H1 (cell line): ENCODE measurements around the gene BIVM. TPM values are rescaled to one million over a fixed set of nuclear protein-coding genes. Genes with fewer than 3 reads are reported as not detected.

ENCODE experiments used
- CTCF ChIA-PET: fragments of 300-600 bp; sonication (Branson Sonifier 250); formaldehyde crosslinking; loops from one replicate; lab custom pipeline; 2021; ENCODE audit not compliant: partially characterized antibody; lab: Charles Lee
- POLR2A ChIA-PET: fragments of 300-600 bp; sonication (Branson Sonifier 250); formaldehyde crosslinking; loops from one replicate; lab custom pipeline; 2021; ENCODE audit warnings: inconsistent platforms; ENCODE audit not compliant: partially characterized antibody; lab: Charles Lee
- DNase-seq, 2 experiments: peaks; one replicate each; pipeline versions ENCODE4 v3.0.0 to v3.0.0-alpha.2; 2010 to 2022; ENCODE audit warnings: low spot score in 2 of 2, low read depth in 1 of 2, mixed read lengths in 1 of 2
- FAIRE-seq: peaks from 2 replicates; lab custom pipeline; 2011; peaks lifted over from hg19 to GRCh38; lab: Jason Lieb, UNC
- H2AFZ ChIP-seq: 2 replicates; pipeline ENCODE4 v1.8.1; 2012; ENCODE audit warnings: low read length, inconsistent platforms
- H2AK5ac ChIP-seq: 2 replicates; pipeline ENCODE4 v1.6.1; 2013; ENCODE audit warnings: low read depth, low read length
- H2BK120ac ChIP-seq: replicated peaks from 2 replicates; pipeline ENCODE3; 2013; ENCODE audit warnings: low read depth, low read length, inconsistent platforms
- H2BK12ac ChIP-seq: 2 replicates; pipeline ENCODE4 v1.6.1; 2013; ENCODE audit warnings: low read depth, low read length
- H2BK15ac ChIP-seq: 2 replicates; pipeline ENCODE4 v1.6.1; 2013; ENCODE audit warnings: low read length
- H2BK20ac ChIP-seq: 2 replicates; pipeline ENCODE4 v1.6.1; 2013; ENCODE audit warnings: low read length
- H2BK5ac ChIP-seq: 2 replicates; pipeline ENCODE4 v1.6.1; 2013; ENCODE audit warnings: low read depth, low read length
- H3K14ac ChIP-seq: 2 replicates; pipeline ENCODE4 v1.6.1; 2013; ENCODE audit warnings: inconsistent platforms; ENCODE audit not compliant: insufficient read length
- H3K18ac ChIP-seq: 2 replicates; pipeline ENCODE4 v1.6.1; 2013; ENCODE audit warnings: low read length; ENCODE audit errors: extremely low read depth
- H3K23ac ChIP-seq: 2 replicates; pipeline ENCODE4 v1.6.1; 2013; ENCODE audit warnings: inconsistent platforms; ENCODE audit not compliant: insufficient read length
- H3K23me2 ChIP-seq: 2 replicates; pipeline ENCODE4 v1.6.1; 2013; ENCODE audit warnings: low read depth, low read length
- H3K27ac ChIP-seq: 2 replicates; pipeline ENCODE4 v1.6.1; 2011; ENCODE audit warnings: low read depth, low read length, inconsistent platforms
- H3K27me3 ChIP-seq, 4 experiments: replicated peaks in 1 of 4; 1 replicate in 1 of 4; 2 replicates in 3 of 4; pipeline versions ENCODE4 v1.6.1 to v1.8.1; 2011 to 2013; ENCODE audit warnings: low read length in 3 of 4, mild to moderate bottlenecking in 3 of 4, inconsistent platforms in 2 of 4, mixed read lengths in 2 of 4, moderate library complexity in 1 of 4; ENCODE audit not compliant: control insufficient read depth in 3 of 4, insufficient read depth in 3 of 4; ENCODE audit errors: extremely low read depth in 1 of 4
- H3K36me3 ChIP-seq, 4 experiments: 2 replicates each; pipeline versions ENCODE4 v1.6.1 to v1.8.1; 2011 to 2013; ENCODE audit warnings: mild to moderate bottlenecking in 4 of 4, low read length in 3 of 4, moderate library complexity in 2 of 4, control low read depth in 1 of 4, inconsistent platforms in 1 of 4; ENCODE audit not compliant: insufficient read depth in 4 of 4, control insufficient read depth in 2 of 4
- H3K4ac ChIP-seq: replicated peaks from 2 replicates; pipeline ENCODE3; 2013; ENCODE audit warnings: low read length, low read depth, mixed read lengths, inconsistent platforms; ENCODE audit not compliant: insufficient read length
- H3K4me1 ChIP-seq, 4 experiments: replicated peaks in 1 of 4; 1 replicate in 1 of 4; 2 replicates in 3 of 4; pipeline versions ENCODE4 v1.6.1 to v1.8.1; 2011 to 2013; ENCODE audit warnings: low read length in 3 of 4, inconsistent platforms in 2 of 4, mixed read lengths in 1 of 4; ENCODE audit not compliant: insufficient read depth in 4 of 4, control insufficient read depth in 3 of 4
- H3K4me2 ChIP-seq, 2 experiments: 2 replicates each; pipeline versions ENCODE4 v1.6.1 to v1.8.1; 2011 to 2013; ENCODE audit warnings: low read depth in 2 of 2, low read length in 2 of 2, control low read depth in 1 of 2, inconsistent platforms in 1 of 2, mild to moderate bottlenecking in 1 of 2; ENCODE audit not compliant: insufficient read depth in 1 of 2
- H3K4me3 ChIP-seq, 4 experiments: fragments of 200-600, 300-600 bp in 1 of 4; sonication (generic), shearing (Covaris generic), sonication (Bioruptor Twin) in 1 of 4; 2 replicates each; pipeline versions ENCODE4 v1.5.1 to v1.8.1; 2011 to 2016; ENCODE audit warnings: low read length in 4 of 4, low read depth in 3 of 4, control low read depth in 2 of 4, inconsistent platforms in 2 of 4, mild to moderate bottlenecking in 2 of 4, mixed read lengths in 1 of 4, moderate library complexity in 1 of 4; ENCODE audit not compliant: insufficient read depth in 2 of 4; ENCODE audit errors: extremely low read depth in 1 of 4
- H3K56ac ChIP-seq: replicated peaks from 2 replicates; pipeline ENCODE3; 2013; ENCODE audit warnings: low read depth, mild to moderate bottlenecking, mixed read lengths, low read length, inconsistent platforms; ENCODE audit not compliant: insufficient read length
- H3K79me1 ChIP-seq: 2 replicates; pipeline ENCODE4 v1.6.1; 2013; ENCODE audit warnings: low read depth, low read length, control low read depth
- H3K79me2 ChIP-seq, 2 experiments: 2 replicates each; pipeline versions ENCODE4 v1.6.1 to v1.8.1; 2012 to 2013; ENCODE audit warnings: low read length in 2 of 2, mild to moderate bottlenecking in 2 of 2, inconsistent platforms in 1 of 2; ENCODE audit not compliant: insufficient read depth in 2 of 2, control insufficient read depth in 1 of 2
- H3K9ac ChIP-seq, 4 experiments: replicated peaks in 1 of 4; 1 replicate in 1 of 4; 2 replicates in 3 of 4; pipeline versions ENCODE4 v1.6.1 to v1.8.1; 2011 to 2013; ENCODE audit warnings: low read depth in 3 of 4, low read length in 3 of 4, control low read depth in 2 of 4, mild to moderate bottlenecking in 2 of 4, moderate library complexity in 2 of 4, inconsistent platforms in 1 of 4; ENCODE audit errors: extremely low read depth in 1 of 4
- H3K9me3 ChIP-seq, 2 experiments: 2 replicates each; pipeline versions ENCODE4 v1.6.1 to v1.8.1; 2012 to 2013; ENCODE audit warnings: mild to moderate bottlenecking in 2 of 2, moderate library complexity in 2 of 2, control low read depth in 1 of 2, inconsistent platforms in 1 of 2, low read depth in 1 of 2, low read length in 1 of 2, mixed read lengths in 1 of 2; ENCODE audit not compliant: insufficient read depth in 2 of 2
- H4K20me1 ChIP-seq, 2 experiments: replicated peaks in 1 of 2; 2 replicates each; pipeline versions ENCODE3 to v1.8.1; 2011 to 2013; ENCODE audit warnings: inconsistent platforms in 2 of 2, low read length in 2 of 2, mild to moderate bottlenecking in 1 of 2; ENCODE audit not compliant: insufficient read depth in 2 of 2, control insufficient read depth in 1 of 2
- H4K5ac ChIP-seq: 2 replicates; pipeline ENCODE4 v1.6.1; 2013; ENCODE audit warnings: low read length, low read depth, mixed read lengths, inconsistent platforms; ENCODE audit not compliant: insufficient read length
- H4K8ac ChIP-seq: 2 replicates; pipeline ENCODE4 v1.8.0; 2013; ENCODE audit warnings: mild to moderate bottlenecking, moderate library complexity, low read length, inconsistent platforms; ENCODE audit not compliant: insufficient read depth; ENCODE audit errors: extremely low read depth
- H4K91ac ChIP-seq: replicated peaks from 2 replicates; pipeline ENCODE3; 2013; ENCODE audit warnings: low read length, mixed read lengths, inconsistent platforms; ENCODE audit not compliant: insufficient read length
- BACH1 ChIP-seq: IDR thresholded peaks from 2 replicates; pipeline ENCODE4 v1.6.1; 2012; ENCODE audit warnings: low read length, improper control_type of control experiment
- BRCA1 ChIP-seq: IDR thresholded peaks from 2 replicates; pipeline ENCODE4 v1.6.1; 2012; ENCODE audit warnings: low read depth, low read length, improper control_type of control experiment
- KDM1A ChIP-seq: fragments of 200-600, 300-600 bp; sonication (generic); IDR thresholded peaks from 2 replicates; pipeline ENCODE4 v1.7.1; 2016; ENCODE audit warnings: mild to moderate bottlenecking, low read length, borderline replicate concordance
- PHF8 ChIP-seq: fragments of 200-600 bp; sonication (generic); conservative IDR thresholded peaks from 2 replicates; pipeline ENCODE4 v1.7.1; 2012; ENCODE audit warnings: low read depth, mild to moderate bottlenecking, inconsistent platforms, low read length, moderate library complexity
- POLR2A ChIP-seq, 2 experiments: IDR thresholded peaks; 1 replicate in 1 of 2; 2 replicates in 1 of 2; pipeline ENCODE4 v1.6.1; 2011; ENCODE audit warnings: low read depth in 2 of 2, low read length in 2 of 2, mild to moderate bottlenecking in 2 of 2; ENCODE audit errors: control extremely low read depth in 1 of 2
- SRF ChIP-seq: IDR thresholded peaks from 2 replicates; pipeline ENCODE4 v1.6.1; 2011; ENCODE audit warnings: mild to moderate bottlenecking, low read depth, low read length, moderate library complexity
- TAF1 ChIP-seq: IDR thresholded peaks from 2 replicates; pipeline ENCODE4 v1.6.1; 2011; ENCODE audit warnings: mild to moderate bottlenecking, low read depth, low read length
- TCF12 ChIP-seq: IDR thresholded peaks from 2 replicates; pipeline ENCODE4 v1.6.1; 2011; ENCODE audit warnings: low read depth, mild to moderate bottlenecking, low read length
- WGBS, 2 experiments: shearing (Covaris generic) in 1 of 2; methylation state at CpG; one replicate each; pipeline versions ENCODE4 v1.1.6 to v1.1.7; 2013 to 2015; ENCODE audit warnings: low lambda C conversion rate in 2 of 2, mixed read lengths in 2 of 2, inconsistent platforms in 1 of 2, low coverage in 1 of 2, missing lambda C conversion rate in 1 of 2; ENCODE audit not compliant: insufficient replicate concordance in 2 of 2, insufficient coverage in 1 of 2, insufficient read length in 1 of 2; ENCODE audit errors: extremely low coverage in 1 of 2, missing lambda C conversion rate in 1 of 2; 5-methylcytosine and 5-hydroxymethylcytosine counted together
- polyA plus RNA-seq, 7 experiments: library from polyadenylated mRNA; depleted of rRNA in 3 of 7; stranded (reverse) in 5 of 7; unstranded in 2 of 7; fragments of >200 nt in 5 of 7; fragments of 200-250 nt in 2 of 7; gene quantifications; 1 replicate in 5 of 7; 2 replicates in 1 of 7; 4 replicates in 1 of 7; pipeline versions ENCODE4 v1.2.1 to v1.2.3, GENCODE V29; 2011 to 2013; ENCODE audit warnings: missing spikeins in 2 of 7, mixed read lengths in 2 of 7
- total RNA-seq: library from RNA; stranded (reverse); fragmentation: NEBNext Ultra II Directional; extraction: Animal tissue kit (Norgen Biotek cat#: 25700); gene quantifications from 2 replicates; pipeline ENCODE4 v1.2.1, GENCODE V29; 2021

BIVM gene
- total and polyA plus RNA-seq, 2 of the 8 experiments (the other 6 are each of a cell fraction or from before 2014, with no cell fraction given), result 1.8 to 5.5 TPM

DNA sequence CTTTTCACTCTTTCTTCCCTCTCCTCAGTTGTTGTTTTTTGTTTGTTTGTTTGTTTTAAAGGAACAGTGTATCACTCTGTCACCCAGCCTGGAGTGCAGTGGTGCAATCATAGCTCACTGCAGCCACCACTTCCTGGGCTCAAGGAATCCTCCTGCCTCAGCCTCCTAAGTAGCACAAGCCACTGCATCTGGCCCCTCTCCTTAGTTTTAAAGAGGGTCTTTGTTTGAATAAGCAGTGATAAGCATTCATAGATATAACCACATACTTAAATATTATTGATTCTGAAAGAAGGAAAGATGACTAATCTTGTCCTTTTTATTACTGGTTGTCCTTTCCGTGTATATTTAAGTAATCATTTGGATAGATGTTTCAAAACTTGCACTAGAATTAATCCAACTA, 73.6 kb downstream of the BIVM start:
- Histone ChIP-seq H3K23me2 (no peaks in the 10 kb centered on the region), H4K5ac (no peak overlapping the region), H4K8ac (no peak overlapping the region), H2BK20ac (no peak overlapping the region), H3K23ac (no peak overlapping the region), H3K18ac (no peak overlapping the region), H3K4me3 (no peak overlapping the region), H4K91ac (no peak overlapping the region), H2AFZ (no peak overlapping the region), H3K27ac (no peak overlapping the region), H2BK15ac (no peak overlapping the region), H2BK12ac (no peak overlapping the region), H3K36me3 (peaks cover 0 to 18% (median 1%) of the 10 kb centered on the region in 4 experiments; a peak in 4 of 8 replicates), H4K20me1 (no peaks in the 10 kb centered on the region), H3K4ac (no peak overlapping the region), H3K9ac (no peak overlapping the region), H3K14ac (no peak overlapping the region), H2BK5ac (no peak overlapping the region), H3K9me3 (no peaks in the 10 kb centered on the region), H3K4me2 (no peak overlapping the region), H3K79me1 (no peaks in the 10 kb centered on the region), H3K27me3 (no peaks in the 10 kb centered on the region), H2AK5ac (no peak overlapping the region), H3K79me2 (no peaks in the 10 kb centered on the region), H3K4me1 (peaks cover 2 to 5% (median 3%) of the 10 kb centered on the region in 4 experiments; a peak in 5 of 7 replicates), H2BK120ac (no peak overlapping the region), H3K56ac (no peak overlapping the region)
- no peak for FAIRE-seq
- DNase-seq, result no peak
- POLR2A ChIA-PET, result no interaction called here
- WGBS, 2 experiments, result 94% methylated on average over 1 of the region's 1 CpG; no CpG with 5 or more reads in 1 of the 2 experiments
- CTCF ChIA-PET, result interaction anchor here (1.0 to 3.0 kb wide), 3 partner anchors 26 to 42 kb away, joined by 4 to 23 read pairs (median 7); no protein-coding TSS in a partner anchor
- TF ChIP-seq BACH1, result no peak
- TF ChIP-seq KDM1A, result no peak
- TF ChIP-seq TCF12, result no peak
- no peak for TF ChIP-seq BRCA1
- no peak for TF ChIP-seq POLR2A (IDR thresholded peaks at IDR 0.05; ENCODE audit: control extremely low read depth in 1 of 2, low read depth in 2 of 2, low read length in 2 of 2)
- TF ChIP-seq PHF8, result no peak
- no peak for TF ChIP-seq SRF
- TF ChIP-seq TAF1, result no peak
